GM19452 (cell line): ENCODE measurements around the gene PTPRT.

Source experiments
- ATAC-seq: cut with Tn5 transposase; IDR thresholded peaks from one replicate; pipeline ENCODE4 v1.9.1; 2021; ENCODE audit not compliant: unreplicated experiment

The PTPRT gene

GRCh38 chr20:42097741-42098140 is 1092.0 kb downstream of the PTPRT start:
- no peak for ATAC-seq

GRCh38 chr20:42095221-42095620 is 1094.5 kb downstream of the PTPRT start:
- no peak for ATAC-seq

GRCh38 chr20:42093542-42094440 is 1095.9 kb downstream of the PTPRT start:
- ATAC-seq: no peak

GRCh38 chr20:42093041-42093440 is 1096.7 kb downstream of the PTPRT start:
- no peak for ATAC-seq

- ATAC-seq: no peak
Observed at GRCh38 chr20:42085366-42085765, 1104.3 kb downstream of the PTPRT start.

GRCh38 chr20:42083280-42083679 is 1106.4 kb downstream of the PTPRT start:
- no peak for ATAC-seq

GRCh38 chr20:42082611-42083010 is 1107.1 kb downstream of the PTPRT start:
- ATAC-seq: no peak

GRCh38 chr20:42080956-42081355 is 1108.8 kb downstream of the PTPRT start:
- ATAC-seq: no peak

GRCh38 chr20:42074944-42075343 is 1114.8 kb downstream of the PTPRT start:
- no peak for ATAC-seq

- ATAC-seq: no peak
Observed at GRCh38 chr20:42067596-42067995, 1122.1 kb downstream of the PTPRT start.

- no peak for ATAC-seq
Observed at GRCh38 chr20:42067174-42067573, 1122.5 kb downstream of the PTPRT start.

GRCh38 chr20:42063141-42063540 is 1126.6 kb downstream of the PTPRT start:
- ATAC-seq: no peak

- no peak for ATAC-seq
Observed at GRCh38 chr20:42053350-42053749, 1136.4 kb downstream of the PTPRT start.

GRCh38 chr20:42051921-42052320 is 1137.8 kb downstream of the PTPRT start:
- ATAC-seq: no peak

GRCh38 chr20:42046371-42047085 is 1143.2 kb downstream of the PTPRT start:
- no peak for ATAC-seq

GRCh38 chr20:42043921-42044320 is 1145.8 kb downstream of the PTPRT start:
- ATAC-seq: no peak

GRCh38 chr20:42041000-42041565 is 1148.6 kb downstream of the PTPRT start:
- ATAC-seq: no peak

- ATAC-seq: no peak
Observed at GRCh38 chr20:42027746-42028268, 1161.9 kb downstream of the PTPRT start.

GRCh38 chr20:42026599-42026998 is 1163.1 kb downstream of the PTPRT start:
- ATAC-seq: no peak

GRCh38 chr20:42024653-42025052 is 1165.1 kb downstream of the PTPRT start:
- no peak for ATAC-seq
